NOMO-1 treated with DMSO at 0.1 percent for 48 hours (cell line): Measurements from ENCODE around the gene SPEM1.
"Not testable (repeated sequence)": the region's sequence is repeated elsewhere in the genome, so short reads cannot be mapped to it uniquely, and the experiment has no call there.

Experiments used
- DNase-seq: peaks from one replicate; lab custom pipeline; 2025; ENCODE audit not compliant: unreplicated experiment; lab: John Stamatoyannopoulos, UW

The SPEM1 gene

DNA sequence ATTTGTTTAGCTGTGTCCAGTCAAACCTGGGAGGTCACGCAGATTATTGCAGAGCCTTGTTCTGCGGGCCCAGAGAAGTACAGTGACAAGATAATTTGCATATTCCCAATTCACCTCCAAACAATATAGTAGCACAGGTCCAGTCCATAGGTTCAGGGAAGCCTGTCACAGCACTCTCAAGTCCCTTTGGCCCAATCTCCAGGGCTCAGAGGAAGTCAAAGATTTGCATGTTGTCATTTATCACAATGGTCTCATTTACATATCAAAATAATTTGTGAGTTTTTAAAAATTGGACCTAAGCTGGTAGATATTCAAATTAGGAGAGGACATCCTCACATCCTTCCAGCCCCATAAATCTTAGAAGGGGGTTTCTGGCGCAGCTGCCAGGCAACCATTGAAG is 47.4 kb downstream of the SPEM1 start:
- DNase-seq: no peak

DNA sequence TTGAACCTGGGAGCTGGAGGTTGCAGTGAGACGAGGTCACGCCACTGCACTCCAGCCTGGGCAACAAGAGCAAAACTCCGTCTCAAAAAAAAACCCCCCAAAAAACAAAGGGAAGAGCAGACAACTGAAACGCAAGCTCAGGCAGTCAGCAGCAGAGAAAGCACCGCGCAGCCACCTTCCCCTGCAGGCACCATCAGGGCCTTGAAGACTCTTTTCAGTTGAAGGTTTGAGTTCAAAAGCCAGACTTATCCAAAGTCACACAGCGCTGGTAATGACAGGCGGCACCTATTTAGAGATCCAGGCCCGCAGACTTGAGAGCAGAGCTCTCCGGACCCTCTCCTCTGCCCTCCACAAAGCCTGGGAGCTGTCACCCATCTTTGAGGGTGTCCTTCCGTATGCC is 48.2 kb downstream of the SPEM1 start:
- no peak for DNase-seq

GRCh38 chr17:7468804-7469389 is 48.8 kb downstream of the SPEM1 start:
- DNase-seq: no peak

GRCh38 chr17:7469843-7470242 is 49.7 kb downstream of the SPEM1 start:
- not testable (repeated sequence) for DNase-seq

- DNase-seq: not testable (repeated sequence)
These were observed 50.4 kb downstream of the SPEM1 start for GRCh38 chr17:7470457-7470973.
